ENCODE measurements around the gene AK5. TPM values are rescaled to one million over a fixed set of nuclear protein-coding genes. Genes with fewer than 3 reads are reported as not detected.

Gene AK5
- total and polyA plus RNA-seq, 12 donors: 0.25 to 1.7 (median 0.87) TPM

GRCh38 chr1:77465139-77465538, 183.3 kb downstream of the AK5 start:
- intact Hi-C loops (cut with DNase I): no loop called here
- ATAC-seq (no peak), DNase-seq (no peak)
- no peaks in the 10 kb centered on the region for H3K27me3 ChIP-seq
- H3K27ac ChIP-seq: no peak overlapping the region
- 95 to 96% methylated on average over 2 of the region's 2 CpGs for WGBS, 2 donors
- no peak overlapping the region for H3K4me3 ChIP-seq
- no peaks in the 10 kb centered on the region for H3K36me3 ChIP-seq
- H3K9me3 ChIP-seq: no peaks in the 10 kb centered on the region
- peaks cover 0 to 10% (median 0%) of the 10 kb centered on the region in 9 donors for H3K4me1 ChIP-seq
- no peak for TF ChIP-seq CTCF (IDR thresholded peaks at IDR 0.05)

GRCh38 chr1:77465922-77466321, 184.1 kb downstream of the AK5 start:
- Histone ChIP-seq H3K4me3 (no peak overlapping the region), H3K27me3 (no peaks in the 10 kb centered on the region), H3K9me3 (no peaks in the 10 kb centered on the region), H3K27ac (no peak overlapping the region), H3K4me1 (peaks cover 0 to 10% (median 0%) of the 10 kb centered on the region in 9 donors), H3K36me3 (no peaks in the 10 kb centered on the region)
- 64 to 68% methylated on average over 5 of the region's 5 CpGs for WGBS, 2 donors
- no peak for DNase-seq
- intact Hi-C loops (cut with DNase I): no loop called here
- TF ChIP-seq CTCF (IDR thresholded peaks at IDR 0.05): no peak
- ATAC-seq: no peak

- no peaks in the 10 kb centered on the region for H3K9me3 ChIP-seq
- DNase-seq: no peak
- no peak overlapping the region for H3K4me3 ChIP-seq
- intact Hi-C loops (cut with DNase I): no loop called here
- H3K36me3 ChIP-seq: no peaks in the 10 kb centered on the region
- ATAC-seq: no peak
- TF ChIP-seq CTCF (IDR thresholded peaks at IDR 0.05): no peak
- 88 to 100% methylated on average over 2 of the region's 2 CpGs for WGBS, 2 donors
- no peaks in the 10 kb centered on the region for H3K27me3 ChIP-seq
- peaks cover 0 to 10% (median 0%) of the 10 kb centered on the region in 9 donors for H3K4me1 ChIP-seq
- no peak overlapping the region for H3K27ac ChIP-seq
Observed at GRCh38 chr1:77467021-77467595, 185.3 kb downstream of the AK5 start.

GRCh38 chr1:77467741-77468140, 185.9 kb downstream of the AK5 start:
- TF ChIP-seq CTCF (IDR thresholded peaks at IDR 0.05): no peak
- H3K4me3 ChIP-seq: no peak overlapping the region
- H3K27ac ChIP-seq: no peak overlapping the region
- no peak for ATAC-seq
- no peak for DNase-seq
- intact Hi-C loops (cut with DNase I): no loop called here
- no peaks in the 10 kb centered on the region for H3K9me3 ChIP-seq
- WGBS, 2 donors: 63 to 64% methylated on average over 2 of the region's 2 CpGs
- no peaks in the 10 kb centered on the region for H3K27me3 ChIP-seq
- peaks cover 0 to 10% (median 0%) of the 10 kb centered on the region in 9 donors for H3K4me1 ChIP-seq
- H3K36me3 ChIP-seq: no peaks in the 10 kb centered on the region
